Astrocyte (in vitro differentiated cells and primary cell): ENCODE data around the gene DAG1. TPM values are rescaled to one million over a fixed set of nuclear protein-coding genes. Genes with fewer than 3 reads are reported as not detected.

ENCODE experiments used
- DNase-seq: peaks from one replicate; pipeline ENCODE4 v3.0.0-alpha.2; 2010; ENCODE audit warnings: low read depth
- FAIRE-seq: peaks from 2 replicates; lab custom pipeline; 2011; peaks lifted over from hg19 to GRCh38; lab: Jason Lieb, UNC
- H2AFZ ChIP-seq: 2 replicates; pipeline ENCODE4 v1.6.0; 2012; ENCODE audit warnings: low read depth, low read length, inconsistent platforms
- H3K27ac ChIP-seq: 2 replicates; pipeline ENCODE4 v1.5.1; 2011; ENCODE audit warnings: low read depth, low read length, inconsistent platforms
- H3K27me3 ChIP-seq: 2 replicates; pipeline ENCODE4 v1.6.0; 2011; ENCODE audit warnings: low read length, inconsistent platforms; ENCODE audit not compliant: insufficient read depth
- H3K36me3 ChIP-seq: 2 replicates; pipeline ENCODE4 v1.5.1; 2011; ENCODE audit warnings: low read length, inconsistent platforms; ENCODE audit not compliant: insufficient read depth
- H3K4me1 ChIP-seq: 2 replicates; pipeline ENCODE4 v1.5.1; 2011; ENCODE audit warnings: low read length, inconsistent platforms; ENCODE audit not compliant: insufficient read depth
- H3K4me2 ChIP-seq: 2 replicates; pipeline ENCODE4 v1.6.0; 2012; ENCODE audit warnings: low read length, inconsistent platforms
- H3K4me3 ChIP-seq: 2 replicates; pipeline ENCODE4 v1.5.1; 2011; ENCODE audit warnings: low read depth, mild to moderate bottlenecking, low read length, inconsistent platforms; ENCODE audit not compliant: insufficient read depth
- H3K79me2 ChIP-seq: 2 replicates; pipeline ENCODE4 v1.6.0; 2012; ENCODE audit warnings: mild to moderate bottlenecking, low read length, inconsistent platforms; ENCODE audit not compliant: insufficient read depth
- H3K9ac ChIP-seq: 2 replicates; pipeline ENCODE4 v1.6.0; 2012; ENCODE audit warnings: mild to moderate bottlenecking, low read length, inconsistent platforms
- H3K9me3 ChIP-seq: 2 replicates; pipeline ENCODE4 v1.5.1; 2012; ENCODE audit warnings: low read depth, mild to moderate bottlenecking, low read length, inconsistent platforms; ENCODE audit not compliant: insufficient read depth
- H4K20me1 ChIP-seq: 2 replicates; pipeline ENCODE4 v1.6.0; 2012; ENCODE audit warnings: low read length, inconsistent platforms; ENCODE audit not compliant: insufficient read depth
- H3K27ac Mint-ChIP-seq: one replicate; pipeline ENCODE4 v1.8.0; 2021; ENCODE audit warnings: mild to moderate bottlenecking, mixed read lengths; ENCODE audit not compliant: unreplicated experiment
- H3K27me3 Mint-ChIP-seq: one replicate; pipeline ENCODE4 v1.8.0; 2021; ENCODE audit warnings: low read depth, mixed read lengths; ENCODE audit not compliant: unreplicated experiment
- H3K36me3 Mint-ChIP-seq: one replicate; pipeline ENCODE4 v1.8.0; 2021; ENCODE audit warnings: low read depth, mixed read lengths; ENCODE audit not compliant: unreplicated experiment
- H3K4me1 Mint-ChIP-seq: one replicate; pipeline ENCODE4 v1.8.0; 2021; ENCODE audit warnings: low read depth, mixed read lengths; ENCODE audit not compliant: unreplicated experiment
- H3K4me3 Mint-ChIP-seq: one replicate; pipeline ENCODE4 v1.8.0; 2021; ENCODE audit warnings: mild to moderate bottlenecking, moderate library complexity, mixed read lengths; ENCODE audit not compliant: unreplicated experiment
- H3K9me3 Mint-ChIP-seq: one replicate; pipeline ENCODE4 v1.8.0; 2021; ENCODE audit warnings: mild to moderate bottlenecking, mixed read lengths; ENCODE audit not compliant: unreplicated experiment
- CTCF ChIP-seq: IDR thresholded peaks from 2 replicates; pipeline ENCODE4 v1.5.1; 2011; ENCODE audit warnings: low read depth, mild to moderate bottlenecking, inconsistent platforms, low read length, moderate library complexity; ENCODE audit not compliant: insufficient read depth
- EZH2 ChIP-seq: IDR thresholded peaks from 2 replicates; pipeline ENCODE4 v1.6.1; 2012; ENCODE audit warnings: mild to moderate bottlenecking, low read length, inconsistent platforms; ENCODE audit not compliant: insufficient read depth
- total RNA-seq: library from RNA; stranded (reverse); gene quantifications from 2 replicates; pipeline ENCODE4 v1.2.1, GENCODE V29; 2021

Gene DAG1
- total RNA-seq, 1 donor from 2014 or later, result 84.3 TPM

DNA sequence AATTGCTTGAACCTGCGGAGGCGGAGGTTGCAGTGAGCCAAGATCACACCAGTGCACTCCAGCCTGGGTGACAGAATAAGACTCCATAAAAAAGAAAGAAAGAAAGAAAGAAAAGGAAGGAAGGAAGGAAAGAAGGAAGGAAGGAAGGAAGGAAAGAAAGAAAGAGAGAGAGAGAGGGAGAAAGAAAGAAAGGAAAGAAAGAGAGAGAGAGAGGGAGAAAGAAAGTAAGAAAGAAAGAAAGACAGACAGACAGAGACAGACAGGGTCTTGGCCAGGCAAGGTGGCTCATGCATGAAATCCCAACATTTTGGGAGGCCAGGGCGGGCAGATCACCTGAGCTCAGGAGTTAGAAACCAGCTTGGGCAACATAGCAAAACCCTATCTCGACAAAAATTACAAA is 16.4 kb upstream of the DAG1 start:
- DNase-seq (no peak), FAIRE-seq (no peak)
- peaks cover 2% of the 10 kb centered on the region for H3K27me3 Mint-ChIP-seq
- no peaks in the 10 kb centered on the region for H3K36me3 ChIP-seq
- no peaks in the 10 kb centered on the region for H3K27me3 ChIP-seq
- peak overlapping the region; percentile 58 for H3K27ac Mint-ChIP-seq
- peaks cover 5% of the 10 kb centered on the region for H3K4me1 ChIP-seq
- H3K4me3 Mint-ChIP-seq, result no peak overlapping the region
- no peaks in the 10 kb centered on the region for H3K9me3 Mint-ChIP-seq
- no peak overlapping the region for H3K27ac ChIP-seq
- no peak overlapping the region for H3K4me3 ChIP-seq
- no peak overlapping the region for H3K9ac ChIP-seq
- no peak for TF ChIP-seq CTCF
- TF ChIP-seq EZH2, result no peak
- H3K36me3 Mint-ChIP-seq, result no peaks in the 10 kb centered on the region
- no peak overlapping the region for H2AFZ ChIP-seq
- H3K9me3 ChIP-seq, result no peaks in the 10 kb centered on the region
- H4K20me1 ChIP-seq, result no peaks in the 10 kb centered on the region
- no peak overlapping the region for H3K4me2 ChIP-seq
- peaks cover 10% of the 10 kb centered on the region for H3K4me1 Mint-ChIP-seq
- H3K79me2 ChIP-seq, result no peaks in the 10 kb centered on the region

DNA sequence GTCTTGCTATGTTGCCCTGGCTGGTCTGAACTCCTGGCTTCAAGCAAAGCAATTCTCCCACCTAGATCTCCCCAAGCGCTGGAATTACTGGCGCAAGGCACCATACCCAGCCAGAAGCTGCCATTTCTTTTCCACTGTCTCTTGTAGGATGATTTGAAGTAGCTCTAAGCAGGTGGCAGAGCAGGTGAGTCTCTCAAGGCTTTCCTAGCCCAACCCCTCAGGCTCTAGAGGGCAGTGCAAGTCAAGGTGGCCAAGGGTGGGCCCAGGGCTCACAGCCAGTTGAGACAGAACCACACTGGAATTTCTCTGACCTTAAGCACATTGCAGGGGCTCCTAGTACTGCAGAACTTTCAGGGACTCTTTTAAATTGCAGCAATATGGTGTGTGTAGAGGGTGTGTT is 15.6 kb upstream of the DAG1 start:
- peaks cover 2% of the 10 kb centered on the region for H3K27me3 Mint-ChIP-seq
- H3K27me3 ChIP-seq, result no peaks in the 10 kb centered on the region
- no peak overlapping the region for H3K4me3 Mint-ChIP-seq
- H3K36me3 Mint-ChIP-seq, result no peaks in the 10 kb centered on the region
- H3K4me1 Mint-ChIP-seq, result peaks cover 10% of the 10 kb centered on the region
- no peak overlapping the region for H2AFZ ChIP-seq
- H3K4me3 ChIP-seq, result no peak overlapping the region
- H3K4me1 ChIP-seq, result peaks cover 5% of the 10 kb centered on the region
- H3K27ac ChIP-seq, result no peak overlapping the region
- H3K4me2 ChIP-seq, result no peak overlapping the region
- FAIRE-seq (no peak), DNase-seq (no peak)
- no peaks in the 10 kb centered on the region for H3K79me2 ChIP-seq
- H3K36me3 ChIP-seq, result no peaks in the 10 kb centered on the region
- H3K27ac Mint-ChIP-seq, result no peak overlapping the region
- H3K9me3 ChIP-seq, result no peaks in the 10 kb centered on the region
- no peaks in the 10 kb centered on the region for H4K20me1 ChIP-seq
- H3K9ac ChIP-seq, result no peak overlapping the region
- no peaks in the 10 kb centered on the region for H3K9me3 Mint-ChIP-seq
- TF ChIP-seq EZH2, result no peak
- TF ChIP-seq CTCF, result no peak

- Mint-ChIP-seq H3K27me3 (peaks cover 2% of the 10 kb centered on the region), H3K4me1 (peaks cover 11% of the 10 kb centered on the region), H3K36me3 (no peaks in the 10 kb centered on the region), H3K4me3 (no peak overlapping the region), H3K9me3 (no peaks in the 10 kb centered on the region), H3K27ac (no peak overlapping the region)
- TF ChIP-seq EZH2 (no peak), CTCF (no peak)
- Histone ChIP-seq H3K4me3 (no peak overlapping the region), H3K9me3 (no peaks in the 10 kb centered on the region), H4K20me1 (no peaks in the 10 kb centered on the region), H3K27me3 (no peaks in the 10 kb centered on the region), H3K4me1 (peaks cover 5% of the 10 kb centered on the region), H3K4me2 (no peak overlapping the region), H2AFZ (no peak overlapping the region), H3K9ac (no peak overlapping the region), H3K27ac (no peak overlapping the region), H3K36me3 (no peaks in the 10 kb centered on the region), H3K79me2 (no peaks in the 10 kb centered on the region)
- FAIRE-seq (no peak), DNase-seq (no peak)
These were observed 15.0 kb upstream of the DAG1 start for GRCh38 chr3:49454898-49455681.
